Endothelial cell of hepatic sinusoid (primary cell): ENCODE results near the gene LDLRAD4.
"Not testable (repeated sequence)": the region's sequence is repeated elsewhere in the genome, so short reads cannot be mapped to it uniquely, and the experiment has no call there.

Experiments used
- in situ Hi-C: cut with HindIII; loops from 2 replicates; pipeline ENCODE4 v1.10.0; 2017; ENCODE audit warnings: low sequenced_read_pairs

LDLRAD4 gene

GRCh38 chr18:13597068-13597467, 378.5 kb downstream of the LDLRAD4 start:
- in situ Hi-C loops = no loop called here

- in situ Hi-C loops = no loop called here
These were observed 380.0 kb downstream of the LDLRAD4 start for GRCh38 chr18:13598591-13598990.

- in situ Hi-C loops = no loop called here
These were observed 380.5 kb downstream of the LDLRAD4 start for GRCh38 chr18:13599031-13599430.

- in situ Hi-C loops = no loop called here
These were observed 384.9 kb downstream of the LDLRAD4 start for GRCh38 chr18:13603304-13604019.

GRCh38 chr18:13604786-13605185, 386.2 kb downstream of the LDLRAD4 start:
- in situ Hi-C loops = no loop called here

GRCh38 chr18:13605477-13605876, 386.9 kb downstream of the LDLRAD4 start:
- in situ Hi-C loops = no loop called here

GRCh38 chr18:13605901-13606300, 387.3 kb downstream of the LDLRAD4 start:
- in situ Hi-C loops = no loop called here

- in situ Hi-C loops = no loop called here
These were observed 388.2 kb downstream of the LDLRAD4 start for GRCh38 chr18:13606604-13607254.

- in situ Hi-C loops = not testable (repeated sequence)
These were observed 389.5 kb downstream of the LDLRAD4 start for GRCh38 chr18:13608024-13608562.

- in situ Hi-C loops = no loop called here
These were observed 390.4 kb downstream of the LDLRAD4 start for GRCh38 chr18:13608791-13609532.

- in situ Hi-C loops = no loop called here
These were observed 392.1 kb downstream of the LDLRAD4 start for GRCh38 chr18:13610555-13611141.

- in situ Hi-C loops = no loop called here
These were observed 392.6 kb downstream of the LDLRAD4 start for GRCh38 chr18:13611142-13611600.

GRCh38 chr18:13611601-13612195, 393.1 kb downstream of the LDLRAD4 start:
- in situ Hi-C loops = no loop called here

GRCh38 chr18:13612196-13612997, 393.8 kb downstream of the LDLRAD4 start:
- in situ Hi-C loops = no loop called here

- in situ Hi-C loops = no loop called here
These were observed 394.5 kb downstream of the LDLRAD4 start for GRCh38 chr18:13613099-13613498.

- in situ Hi-C loops = no loop called here
These were observed 395.3 kb downstream of the LDLRAD4 start for GRCh38 chr18:13613591-13614501.

GRCh38 chr18:13614641-13615288, 396.2 kb downstream of the LDLRAD4 start:
- in situ Hi-C loops = no loop called here

- in situ Hi-C loops = no loop called here
These were observed 396.9 kb downstream of the LDLRAD4 start for GRCh38 chr18:13615432-13615861.
